HepG2 (cell line): ENCODE measurements around the gene NABP1. TPM values are rescaled to one million over a fixed set of nuclear protein-coding genes. Genes with fewer than 3 reads are reported as not detected.

ENCODE experiments used
- ATAC-seq: fragments of 200-7000 bp; cut with Tn5 transposase; 3 replicates; pipeline ENCODE4 v1.9.1; 2020; ENCODE audit warnings: mild to moderate bottlenecking, moderate library complexity
- BruUV-seq: library from RNA; stranded (reverse); fragments of 400-500 nt; replicated peaks from 2 replicates; lab custom pipeline; 2021; lab: Mats Ljungman, UMichigan
- CTCF ChIA-PET: fragments of 300-600 bp; formaldehyde crosslinking; extraction: SDS; loops from one replicate; lab custom pipeline; 2021; ENCODE audit warnings: low total read pairs, inconsistent platforms, low intra/inter-chr PET ratio; lab: Yijun Ruan, JAX
- POLR2A ChIA-PET: fragments of 350-600 bp; sonication (Branson Sonifier 250); formaldehyde crosslinking; loops from one replicate; lab custom pipeline; 2020; ENCODE audit warnings: antibody characterized with exemption, inconsistent platforms; lab: Yijun Ruan, JAX
- DNase-seq: peaks from one replicate; pipeline ENCODE4 v3.0.0-alpha.2; 2015; ENCODE audit warnings: low spot score
- FAIRE-seq: peaks from 3 replicates; lab custom pipeline; 2011; peaks lifted over from hg19 to GRCh38; lab: Jason Lieb, UNC
- H2AFZ ChIP-seq: one replicate; pipeline ENCODE4 v1.6.1; 2011; ENCODE audit warnings: low read length, inconsistent platforms
- H3K27ac ChIP-seq: fragments of 300-600 bp; 3 replicates; pipeline ENCODE4 v1.8.0; 2011; ENCODE audit warnings: mixed run types, mild to moderate bottlenecking, mixed read lengths, low read length, inconsistent platforms; ENCODE audit not compliant: insufficient read depth; ENCODE audit errors: extremely low read length
- H3K27me3 ChIP-seq, 2 experiments: fragments of 200-600 bp in 1 of 2; 2 replicates in 1 of 2; 3 replicates in 1 of 2; pipeline versions ENCODE4 v1.6.0 to v1.8.0; 2011; ENCODE audit warnings: low read length in 2 of 2, mild to moderate bottlenecking in 2 of 2, moderate library complexity in 2 of 2, inconsistent platforms in 1 of 2; ENCODE audit not compliant: insufficient read depth in 2 of 2, control insufficient read depth in 1 of 2
- H3K36me3 ChIP-seq, 2 experiments: fragments of 200-600 bp in 1 of 2; replicated peaks in 1 of 2; 2 replicates in 1 of 2; 3 replicates in 1 of 2; pipeline versions ENCODE4 v1.5.1 to v1.8.0; 2011; ENCODE audit warnings: low read length in 2 of 2, inconsistent platforms in 1 of 2; ENCODE audit not compliant: insufficient read depth in 2 of 2, control insufficient read depth in 1 of 2
- H3K4me1 ChIP-seq: 2 replicates; pipeline ENCODE4 v1.5.1; 2012; ENCODE audit warnings: low read length, inconsistent platforms; ENCODE audit not compliant: insufficient read depth
- H3K4me2 ChIP-seq: 2 replicates; pipeline ENCODE4 v1.6.0; 2011; ENCODE audit warnings: low read depth, low read length, inconsistent platforms
- H3K4me3 ChIP-seq, 3 experiments: fragments of 200-600 bp in 1 of 3; sonication (generic), shearing (Covaris generic) in 1 of 3; replicated peaks in 1 of 3; 2 replicates each; pipeline ENCODE4 v1.5.1; 2011 to 2016; ENCODE audit warnings: low read length in 3 of 3, inconsistent platforms in 2 of 3, low read depth in 2 of 3, mild to moderate bottlenecking in 2 of 3, control low read depth in 1 of 3, mixed read lengths in 1 of 3; ENCODE audit not compliant: insufficient read depth in 1 of 3
- H3K79me2 ChIP-seq: one replicate; pipeline ENCODE4 v1.6.1; 2011; ENCODE audit warnings: low read length, inconsistent platforms; ENCODE audit not compliant: insufficient read depth
- H3K9ac ChIP-seq: 2 replicates; pipeline ENCODE4 v1.6.0; 2011; ENCODE audit warnings: mild to moderate bottlenecking, low read depth, low read length, inconsistent platforms; ENCODE audit not compliant: insufficient read depth
- H3K9me3 ChIP-seq: 2 replicates; pipeline ENCODE4 v1.5.1; 2012; ENCODE audit warnings: mild to moderate bottlenecking, low read length
- H4K20me1 ChIP-seq: 2 replicates; pipeline ENCODE4 v1.6.0; 2011; ENCODE audit warnings: inconsistent platforms, mild to moderate bottlenecking, low read length, moderate library complexity; ENCODE audit not compliant: insufficient read depth
- ADNP ChIP-seq: sonication (generic); formaldehyde crosslinking; IDR thresholded peaks from 2 replicates; pipeline ENCODE4 v1.4.0; 2020; ENCODE audit warnings: missing genetic modification reagents
- CHD2 ChIP-seq: IDR thresholded peaks from 2 replicates; pipeline ENCODE4 v1.6.1; 2011; ENCODE audit warnings: low read depth, low read length, improper control_type of control experiment
- FOXM1 ChIP-seq: sonication (generic); formaldehyde crosslinking; IDR thresholded peaks from 2 replicates; pipeline ENCODE4 v1.5.0; 2020; ENCODE audit warnings: missing genetic modification reagents
- FOXP1 ChIP-seq, 2 experiments: fragments of 450-650 bp in 1 of 2; IDR thresholded peaks; 2 replicates each; pipeline ENCODE4 v1.6.1; 2017 to 2018; ENCODE audit warnings: antibody characterized with exemption in 1 of 2
- HNF1B ChIP-seq: sonication (generic); formaldehyde crosslinking; IDR thresholded peaks from 2 replicates; pipeline ENCODE4 v1.5.1; 2020; ENCODE audit warnings: mild to moderate bottlenecking, moderate library complexity, missing genetic modification reagents
- HNRNPL ChIP-seq: fragments of 200-400 bp; formaldehyde crosslinking; IDR thresholded peaks from 2 replicates; pipeline ENCODE4 v1.6.1; 2017; ENCODE audit warnings: mild to moderate bottlenecking, low read depth, low read length
- MXI1 ChIP-seq: IDR thresholded peaks from 3 replicates; pipeline ENCODE4 v1.6.1; 2012; ENCODE audit warnings: low read depth, low read length, inconsistent platforms, borderline replicate concordance
- NR2F1 ChIP-seq, 2 experiments: fragments of 450-650 bp in 1 of 2; formaldehyde crosslinking in 1 of 2; IDR thresholded peaks; 2 replicates each; pipeline versions ENCODE4 v1.5.0 to v1.6.1; 2016 to 2020; ENCODE audit warnings: mild to moderate bottlenecking in 1 of 2, missing compliant biosample characterization in 1 of 2, missing genetic modification reagents in 1 of 2, moderate library complexity in 1 of 2
- SALL2 ChIP-seq: sonication (generic); formaldehyde crosslinking; IDR thresholded peaks from 2 replicates; pipeline ENCODE4 v1.8.1; 2023; ENCODE audit warnings: mild to moderate bottlenecking, missing genetic modification reagents, inconsistent platforms
- TOPORS ChIP-seq: sonication (generic); formaldehyde crosslinking; IDR thresholded peaks from 2 replicates; pipeline ENCODE4 v1.8.0; 2023; ENCODE audit warnings: mild to moderate bottlenecking, missing genetic modification reagents
- ZNF101 ChIP-seq: sonication (generic); formaldehyde crosslinking; IDR thresholded peaks from 2 replicates; pipeline ENCODE4 v1.4.0; 2020; ENCODE audit warnings: mild to moderate bottlenecking, low read depth, missing genetic modification reagents, borderline replicate concordance
- ZNF331 ChIP-seq: sonication (generic); formaldehyde crosslinking; IDR thresholded peaks from 2 replicates; pipeline ENCODE4 v1.4.0; 2020; ENCODE audit warnings: missing genetic modification reagents
- ZNF616 ChIP-seq: sonication (generic); formaldehyde crosslinking; IDR thresholded peaks from 2 replicates; pipeline ENCODE4 v1.5.0; 2020; ENCODE audit warnings: low read depth, mild to moderate bottlenecking, missing genetic modification reagents
- ZNF687 ChIP-seq: sonication (generic); formaldehyde crosslinking; IDR thresholded peaks from 2 replicates; pipeline ENCODE4 v1.5.1; 2020; ENCODE audit warnings: mild to moderate bottlenecking, missing genetic modification reagents, moderate library complexity
- WGBS: methylation state at CpG from one replicate; pipeline ENCODE4 v1.1.6; 2017; ENCODE audit warnings: low lambda C conversion rate; 5-methylcytosine and 5-hydroxymethylcytosine counted together
- in situ Hi-C: cut with HindIII; loops from 2 replicates; pipeline ENCODE4 v1.10.0; 2017; ENCODE audit warnings: low pct_unique_long_range_greater_than_20kb; ENCODE audit not compliant: extremely low pct_ligation_motif_present
- intact Hi-C: fragments of 100-400 bp; cut with micrococcal nuclease; formaldehyde crosslinking; loops from one replicate; pipeline ENCODE4 v1.10.0; 2022; ENCODE audit not compliant: unreplicated experiment
- polyA plus RNA-seq, 8 experiments: library from polyadenylated mRNA; depleted of rRNA in 3 of 8; stranded (reverse) in 7 of 8; unstranded in 1 of 8; fragments of >200 nt; fragmentation: Illumina TruSeq in 4 of 8; extraction: Trizol in 4 of 8; gene quantifications; 2 replicates each; pipeline versions ENCODE4 v1.2.1 to v1.2.3, GENCODE V29; 2011 to 2016; ENCODE audit warnings: low read depth in 4 of 8, missing spikeins in 1 of 8, mixed read lengths in 1 of 8; ENCODE audit not compliant: insufficient read depth in 1 of 8
- total RNA-seq, 5 experiments: library from RNA; depleted of rRNA; stranded (reverse); fragments of >200 nt; fragmentation: Illumina TruSeq; extraction: Trizol; gene quantifications; 2 replicates each; pipeline ENCODE4 v1.2.3, GENCODE V29; 2016; ENCODE audit warnings: low read depth in 1 of 5

The NABP1 gene
- total and polyA plus RNA-seq, 2 of the 13 experiments (the other 11 are each of a cell fraction or from before 2014, with no cell fraction given): 14.9 to 19.8 TPM

- CTCF ChIA-PET: no interaction called here
- no peak for TF ChIP-seq NR2F1 (CRISPR knock-in tag; IDR thresholded peaks at IDR 0.05)
- TF ChIP-seq MXI1: no peak
- TF ChIP-seq HNF1B (CRISPR knock-in tag): no peak
- no peak for TF ChIP-seq SALL2 (CRISPR knock-in tag)
- TF ChIP-seq ZNF331 (CRISPR knock-in tag): no peak
- TF ChIP-seq FOXP1 (IDR thresholded peaks at IDR 0.05): no peak
- no peak for TF ChIP-seq FOXP1 (CRISPR knock-in tag; IDR thresholded peaks at IDR 0.05)
- no peak for TF ChIP-seq ZNF101 (CRISPR knock-in tag)
- TF ChIP-seq ZNF687 (CRISPR knock-in tag): no peak
- TF ChIP-seq ADNP (CRISPR knock-in tag): no peak
- TF ChIP-seq HNRNPL: no peak
- no peak for TF ChIP-seq CHD2
- no peak for TF ChIP-seq TOPORS (CRISPR knock-in tag)
- no peak for TF ChIP-seq ZNF616 (CRISPR knock-in tag)
- TF ChIP-seq FOXM1 (CRISPR knock-in tag): no peak
Measured at GRCh38 chr2:191687867-191688266, 9.9 kb downstream of the NABP1 start.

More at GRCh38 chr2:191687867-191688266, 9.9 kb downstream of the NABP1 start:
- FAIRE-seq (no peak), ATAC-seq (no peak), DNase-seq (no peak)
- peaks cover 2 to 31% of the 10 kb centered on the region in 2 experiments; a peak in 3 of 5 replicates for H3K36me3 ChIP-seq
- no peak overlapping the region for H2AFZ ChIP-seq
- POLR2A ChIA-PET: interaction anchor here (1.0 to 3.4 kb wide), 3 partner anchors 10 to 159 kb away, joined by 3 to 39 read pairs (median 5); partner anchors contain the start of genes CAVIN2 and NABP1
- H3K79me2 ChIP-seq: no peaks in the 10 kb centered on the region
- H3K4me1 ChIP-seq: peaks cover 37% of the 10 kb centered on the region
- intact Hi-C loops: loop anchor here (10.0 kb wide), 1 partner anchor 177 kb away; no protein-coding TSS in a partner anchor
- no peak overlapping the region for H3K4me2 ChIP-seq
- no peaks in the 10 kb centered on the region for H3K27me3 ChIP-seq
- H3K9ac ChIP-seq: no peak overlapping the region
- no TSS peak for BruUV-seq
- no peak overlapping the region for H3K4me3 ChIP-seq
- H3K9me3 ChIP-seq: no peaks in the 10 kb centered on the region
- no peaks in the 10 kb centered on the region for H4K20me1 ChIP-seq
- in situ Hi-C loops: no loop called here
- no peak overlapping the region for H3K27ac ChIP-seq
- 100% methylated on average over 6 of the region's 6 CpGs for WGBS
